Motor neuron (in vitro differentiated cells): ENCODE results near the gene RBMX. TPM values are rescaled to one million over a fixed set of nuclear protein-coding genes. Genes with fewer than 3 reads are reported as not detected.

Source experiments
- ATAC-seq, 8 experiments: fragments of 200-7000 bp; cut with Tn5 transposase; replicated peaks in 6 of 8; 2 replicates each; pipeline ENCODE4 v1.8.0; 2021; ENCODE audit warnings: mild to moderate bottlenecking in 8 of 8, moderate library complexity in 8 of 8
- H3K27ac ChIP-seq, 2 donors: fragments of 250-450 bp; sonication (Bioruptor Pico); 2 replicates each; pipeline ENCODE4 v1.9.0; 2021; ENCODE audit warnings: antibody characterized with exemption in 2 of 2, mild to moderate bottlenecking in 2 of 2, moderate library complexity in 1 of 2
- H3K4me1 ChIP-seq, 2 donors: fragments of 250-450 bp; sonication (Bioruptor Pico); replicated peaks in 1 of 2; 2 replicates each; pipeline ENCODE4 v1.6.1; 2021; ENCODE audit warnings: antibody characterized with exemption in 2 of 2, mild to moderate bottlenecking in 2 of 2, moderate library complexity in 1 of 2
- H3K4me3 ChIP-seq, 5 donors: fragments of 250-450 bp; sonication (Bioruptor Pico); 2 replicates each; pipeline ENCODE4 v1.9.0; 2021; ENCODE audit warnings: antibody characterized with exemption in 5 of 5, mild to moderate bottlenecking in 5 of 5, moderate library complexity in 4 of 5
- WGBS, 10 experiments: fragments of 450-650 bp; shearing (Covaris generic); methylation state at CpG; one replicate each; pipeline ENCODE4 v1.0.0; 2022; 5-methylcytosine and 5-hydroxymethylcytosine counted together
- in situ Hi-C, 9 experiments: fragments of 400-800 bp; cut with MboI; loops; one replicate each; pipeline ENCODE4 v1.15.0; 2021; ENCODE audit warnings: low sequenced_read_pairs in 9 of 9, low pct_unique_long_range_greater_than_20kb in 2 of 9; ENCODE audit not compliant: unreplicated experiment in 9 of 9
- total RNA-seq, 8 experiments: library from RNA; unstranded; fragments of 300-600 nt; gene quantifications; 2 replicates each; pipeline versions ENCODE4 v1.2.3 to v1.2.4, GENCODE V29; 2022

Gene RBMX
- total RNA-seq, 8 experiments from 2014 or later: 159 to 440 (median 211) TPM

DNA sequence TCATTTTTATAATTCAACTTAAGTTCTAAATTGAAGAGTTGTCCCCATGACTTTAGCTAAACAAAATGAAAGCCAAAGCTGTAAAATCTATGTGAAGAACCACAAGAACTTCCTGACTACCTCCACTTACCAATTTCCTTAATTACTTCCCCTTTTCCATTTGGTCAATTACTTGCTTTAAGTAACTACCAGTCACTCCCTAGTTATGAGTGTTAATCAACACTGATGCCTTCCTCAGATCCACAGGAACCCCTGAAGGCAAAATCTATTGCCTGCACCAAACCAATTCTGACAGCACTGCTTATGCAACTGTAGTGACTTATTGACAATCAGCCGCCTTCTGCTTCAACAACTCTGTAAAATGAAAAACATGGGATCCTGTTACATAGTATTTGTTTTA is 10.5 kb downstream of the RBMX start:
- no peak overlapping the region for H3K4me3 ChIP-seq
- no peak for ATAC-seq
- H3K27ac ChIP-seq: no peak overlapping the region
- H3K4me1 ChIP-seq: no peaks in the 10 kb centered on the region
- whole genome bisulfite sequencing, 10 experiments: 71 to 100% methylated on average over 1 of the region's 1 CpG; no CpG with 5 or more reads in 8 of the 10 experiments
- in situ Hi-C loops: no loop called here

DNA sequence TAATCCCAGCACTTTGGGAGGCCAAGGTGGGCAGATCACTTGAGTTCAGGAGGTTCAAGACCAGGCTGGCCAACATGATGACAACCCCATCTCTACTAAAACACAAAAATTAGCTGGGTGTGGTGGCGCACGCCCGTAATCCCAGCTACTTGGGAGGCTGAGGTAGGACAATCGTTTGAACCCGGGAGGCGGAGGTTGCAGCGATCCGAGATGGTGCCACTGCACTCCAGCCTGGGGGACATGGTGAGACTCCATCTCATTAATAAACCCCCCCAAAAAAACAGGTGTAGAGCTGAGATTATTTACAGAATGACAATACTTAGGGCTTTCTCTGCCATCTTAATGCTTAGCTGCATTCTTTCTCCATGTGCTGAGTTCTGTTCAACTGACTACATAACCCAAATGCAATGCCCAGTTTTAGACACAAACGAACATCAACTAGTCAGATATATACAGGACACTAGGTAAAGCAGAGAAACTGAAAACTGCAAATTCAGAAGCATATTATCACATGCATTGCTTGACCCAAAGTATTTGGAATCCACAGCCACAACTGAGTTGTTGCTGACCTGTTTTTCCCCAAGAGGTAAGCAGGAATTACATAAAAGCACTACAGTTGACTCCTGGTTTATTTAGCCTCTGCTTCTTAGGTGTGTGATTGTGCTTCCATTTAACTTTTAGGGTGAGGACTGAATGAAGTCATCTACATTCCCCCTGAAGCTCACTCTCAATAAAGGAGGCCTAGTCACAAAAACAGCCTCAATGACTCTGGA is 12.1 kb downstream of the RBMX start:
- in situ Hi-C loops: no loop called here
- WGBS, 10 experiments: 71 to 84% methylated on average over 6 to 8 of the region's 9 CpGs; no CpG with 5 or more reads in 8 of the 10 experiments
- no peak for ATAC-seq
- H3K4me1 ChIP-seq: no peaks in the 10 kb centered on the region
- H3K27ac ChIP-seq: no peak overlapping the region
- H3K4me3 ChIP-seq: no peak overlapping the region

DNA sequence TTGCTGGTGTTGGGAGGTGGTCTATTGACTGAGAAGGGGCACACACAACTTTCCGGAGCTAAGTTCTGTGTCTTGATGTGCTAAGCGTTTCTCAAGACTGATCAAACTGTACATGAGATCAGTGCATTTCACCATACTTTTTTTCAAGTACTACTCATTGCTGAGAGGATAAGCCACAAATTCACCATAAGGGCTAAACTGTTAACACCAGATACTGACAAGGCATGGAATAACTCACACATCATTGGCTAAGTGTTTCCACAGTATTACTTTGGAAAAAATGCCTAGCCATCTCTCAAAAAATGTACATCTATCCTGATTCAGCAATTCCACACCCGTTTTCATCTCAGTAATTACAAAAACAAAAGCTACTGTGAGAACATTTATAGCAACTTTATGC is 13.0 kb downstream of the RBMX start:
- 20 to 100% (median 60%) methylated on average over 1 to 3 of the region's 3 CpGs; no CpG with 5 or more reads in 5 of the 10 experiments for WGBS, 10 experiments
- no peak overlapping the region for H3K4me3 ChIP-seq
- H3K4me1 ChIP-seq: no peaks in the 10 kb centered on the region
- ATAC-seq: peak in 2 of 8 experiments; percentile 18 to 32
- in situ Hi-C loops: no loop called here
- no peak overlapping the region for H3K27ac ChIP-seq

DNA sequence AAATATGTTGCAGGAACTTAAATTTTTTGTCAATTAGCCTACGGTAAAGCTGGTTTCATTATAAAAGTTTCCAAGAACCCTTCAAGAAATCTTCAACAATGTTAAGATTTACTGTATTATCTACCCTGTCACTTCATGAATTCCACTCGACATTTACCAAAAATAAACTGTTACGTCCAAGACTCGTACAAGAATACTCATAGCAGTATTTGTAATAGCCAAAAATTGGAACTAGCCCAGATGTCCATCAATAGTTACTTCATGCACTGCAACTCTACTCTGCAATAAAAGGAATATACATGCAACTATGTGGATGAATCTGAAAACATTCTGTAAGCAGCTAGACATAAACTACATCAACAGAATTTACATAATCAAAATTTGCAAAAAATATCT is 13.4 kb downstream of the RBMX start:
- Histone ChIP-seq H3K4me1 (no peaks in the 10 kb centered on the region), H3K27ac (no peak overlapping the region), H3K4me3 (no peak overlapping the region)
- ATAC-seq: peak in 1 of 8 experiments; percentile 25
- WGBS, 10 experiments: 30 to 100% (median 90%) methylated on average over 1 to 4 of the region's 4 CpGs; no CpG with 5 or more reads in 4 of the 10 experiments
- in situ Hi-C loops: no loop called here

DNA sequence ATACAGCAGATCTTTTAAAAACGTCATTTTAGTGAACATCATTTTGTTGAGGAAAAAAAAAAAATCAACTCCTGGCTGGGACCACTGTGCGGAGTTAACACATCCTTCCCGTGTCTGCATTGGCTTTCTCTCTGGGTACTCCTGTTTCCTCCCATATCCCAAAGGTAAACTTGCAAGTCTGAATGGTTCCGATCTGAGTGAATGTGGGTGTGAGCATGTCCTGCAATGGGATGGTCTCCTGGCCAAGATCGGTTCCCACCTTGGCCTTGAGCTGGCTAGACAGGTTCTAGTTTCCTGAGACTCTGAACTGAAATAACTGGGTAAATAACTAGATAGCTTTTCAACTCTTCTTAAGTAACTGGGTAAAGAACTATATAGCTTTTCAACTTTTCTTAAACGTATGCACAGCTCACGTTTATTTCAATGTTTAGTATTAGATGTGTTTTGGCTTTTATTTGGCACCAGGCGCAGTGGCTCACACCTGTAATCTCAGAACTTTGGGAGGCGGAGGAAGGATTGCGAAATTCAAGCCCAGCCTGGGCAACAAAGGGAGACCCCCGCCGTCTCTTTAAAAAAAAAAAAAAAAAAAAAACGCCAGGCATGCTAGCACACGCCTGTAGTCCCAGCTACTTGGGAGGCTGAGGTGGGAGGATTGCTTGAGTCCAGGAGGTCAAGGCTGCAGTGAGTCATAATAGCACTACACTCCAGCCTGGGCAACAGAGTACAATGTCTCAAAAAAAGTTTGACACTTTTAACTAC is 14.0 kb downstream of the RBMX start:
- in situ Hi-C loops: no loop called here
- ATAC-seq: peak in 1 of 8 experiments; percentile 17
- H3K4me3 ChIP-seq: no peak overlapping the region
- H3K4me1 ChIP-seq: no peaks in the 10 kb centered on the region
- H3K27ac ChIP-seq: no peak overlapping the region
- WGBS, 10 experiments: 30 to 100% (median 79%) methylated on average over 1 to 9 of the region's 14 CpGs; no CpG with 5 or more reads in 6 of the 10 experiments

DNA sequence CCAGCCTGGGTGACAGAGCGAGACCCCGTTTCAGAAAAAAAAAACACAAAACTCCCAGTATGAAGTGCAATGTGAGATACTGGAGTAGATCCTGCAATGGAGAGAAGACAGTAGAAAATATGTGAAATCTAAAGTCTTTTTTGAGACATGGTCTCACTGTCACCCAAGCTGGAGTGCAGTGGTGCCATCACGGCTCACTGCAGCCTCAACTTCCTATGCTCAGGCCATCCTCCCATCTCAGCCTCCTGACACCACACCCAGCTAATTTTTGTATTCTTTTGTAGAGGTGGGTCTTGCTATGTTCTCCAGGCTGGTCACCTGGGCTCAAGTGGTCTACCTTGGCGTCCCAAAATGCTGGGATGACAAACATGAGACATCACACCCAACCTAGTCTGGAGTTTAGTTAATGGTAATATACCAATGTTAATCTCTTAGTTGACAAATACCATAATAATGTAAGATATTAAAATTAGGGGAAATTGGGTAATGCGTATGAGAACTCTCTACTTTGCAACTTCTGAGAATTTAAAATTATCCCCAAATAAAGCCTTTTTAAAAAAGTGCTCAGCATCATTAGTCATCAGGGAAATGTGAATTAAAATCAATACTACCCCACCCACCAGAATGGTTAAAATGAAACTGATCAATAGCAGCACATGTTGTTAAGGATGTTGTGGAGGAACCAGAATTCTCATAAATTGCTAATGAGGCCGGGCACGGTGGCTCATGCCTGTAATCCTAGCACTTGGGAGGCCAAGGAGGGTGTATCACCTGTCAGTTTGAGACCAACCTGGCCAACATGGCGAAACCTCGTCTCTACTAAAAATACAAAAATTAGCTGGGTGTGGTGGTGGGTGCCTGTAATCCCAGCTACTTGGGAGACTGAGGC is 15.0 kb downstream of the RBMX start:
- H3K4me3 ChIP-seq: no peak overlapping the region
- in situ Hi-C loops: no loop called here
- H3K27ac ChIP-seq: no peak overlapping the region
- 52 to 100% (median 65%) methylated on average over 2 to 5 of the region's 9 CpGs; no CpG with 5 or more reads in 7 of the 10 experiments for WGBS, 10 experiments
- no peak for ATAC-seq
- no peaks in the 10 kb centered on the region for H3K4me1 ChIP-seq

DNA sequence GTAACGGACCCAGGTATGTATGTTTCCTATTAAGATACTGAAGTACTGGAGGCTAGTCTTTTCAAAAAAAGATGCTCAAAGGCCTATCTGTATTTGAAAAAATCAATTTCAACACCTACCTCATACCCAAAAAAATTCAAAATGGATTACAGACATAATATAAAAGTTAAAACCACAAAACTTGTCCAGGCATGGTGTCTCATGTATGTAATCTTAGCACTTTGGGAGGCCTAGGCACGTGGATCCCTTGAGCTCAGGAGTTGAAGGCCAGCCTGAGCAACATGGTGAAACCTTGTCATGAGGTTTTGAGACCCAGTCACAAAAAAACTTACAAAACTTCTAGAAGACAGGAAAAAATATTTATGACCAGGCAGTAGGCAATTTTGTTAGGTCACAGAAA is 16.7 kb downstream of the RBMX start:
- in situ Hi-C loops: no loop called here
- no peaks in the 10 kb centered on the region for H3K4me1 ChIP-seq
- ATAC-seq: no peak
- whole genome bisulfite sequencing, 10 experiments: 50 to 100% (median 79%) methylated on average over 1 to 2 of the region's 2 CpGs; no CpG with 5 or more reads in 6 of the 10 experiments
- no peak overlapping the region for H3K27ac ChIP-seq
- no peak overlapping the region for H3K4me3 ChIP-seq

DNA sequence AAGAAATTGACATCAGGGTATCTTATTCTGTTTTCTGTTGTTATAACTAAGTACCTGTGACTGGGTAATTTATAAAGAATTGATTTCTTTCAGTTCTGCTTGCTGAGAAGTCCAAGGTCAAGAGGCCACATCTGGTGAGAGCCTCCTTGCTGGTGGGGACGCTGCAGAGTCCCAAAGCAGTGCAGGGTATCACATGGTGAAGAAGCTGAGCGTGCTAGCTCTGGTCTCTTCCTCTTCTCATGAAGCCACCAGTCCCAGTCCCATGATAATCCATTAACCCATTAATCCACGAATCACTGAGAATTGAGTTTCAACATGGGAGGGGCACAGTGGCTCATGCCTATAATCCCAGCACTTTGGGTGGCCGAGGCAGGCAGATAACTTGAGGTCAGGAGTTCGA is 18.0 kb downstream of the RBMX start:
- no peaks in the 10 kb centered on the region for H3K4me1 ChIP-seq
- in situ Hi-C loops: no loop called here
- 39 to 100% (median 80%) methylated on average over 1 to 4 of the region's 5 CpGs; no CpG with 5 or more reads in 7 of the 10 experiments for WGBS, 10 experiments
- ATAC-seq: no peak
- no peak overlapping the region for H3K4me3 ChIP-seq
- H3K27ac ChIP-seq: no peak overlapping the region

DNA sequence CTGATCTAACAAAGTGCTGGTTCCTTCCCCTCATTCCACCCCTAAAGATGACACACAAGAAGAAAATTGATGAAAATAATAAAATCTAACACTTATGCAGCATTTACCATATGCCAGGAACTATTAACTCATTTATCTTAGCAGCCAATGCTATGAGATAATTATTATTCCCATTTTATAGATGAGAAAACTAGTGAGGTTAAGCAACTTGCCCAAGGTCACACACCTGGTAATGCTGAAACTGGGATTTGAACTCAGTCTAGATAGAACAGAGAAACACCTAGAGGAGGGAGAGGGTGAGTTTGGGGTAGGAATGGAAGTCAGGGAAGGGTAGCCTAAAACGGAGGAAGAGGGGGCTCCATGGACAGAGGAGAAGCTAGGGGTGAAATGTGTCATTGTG is 18.6 kb downstream of the RBMX start:
- 50% methylated on average over 1 of the region's 1 CpG; no CpG with 5 or more reads in 9 of the 10 experiments for WGBS, 10 experiments
- no peak for ATAC-seq
- in situ Hi-C loops: no loop called here
- no peaks in the 10 kb centered on the region for H3K4me1 ChIP-seq
- H3K4me3 ChIP-seq: no peak overlapping the region
- H3K27ac ChIP-seq: no peak overlapping the region

DNA sequence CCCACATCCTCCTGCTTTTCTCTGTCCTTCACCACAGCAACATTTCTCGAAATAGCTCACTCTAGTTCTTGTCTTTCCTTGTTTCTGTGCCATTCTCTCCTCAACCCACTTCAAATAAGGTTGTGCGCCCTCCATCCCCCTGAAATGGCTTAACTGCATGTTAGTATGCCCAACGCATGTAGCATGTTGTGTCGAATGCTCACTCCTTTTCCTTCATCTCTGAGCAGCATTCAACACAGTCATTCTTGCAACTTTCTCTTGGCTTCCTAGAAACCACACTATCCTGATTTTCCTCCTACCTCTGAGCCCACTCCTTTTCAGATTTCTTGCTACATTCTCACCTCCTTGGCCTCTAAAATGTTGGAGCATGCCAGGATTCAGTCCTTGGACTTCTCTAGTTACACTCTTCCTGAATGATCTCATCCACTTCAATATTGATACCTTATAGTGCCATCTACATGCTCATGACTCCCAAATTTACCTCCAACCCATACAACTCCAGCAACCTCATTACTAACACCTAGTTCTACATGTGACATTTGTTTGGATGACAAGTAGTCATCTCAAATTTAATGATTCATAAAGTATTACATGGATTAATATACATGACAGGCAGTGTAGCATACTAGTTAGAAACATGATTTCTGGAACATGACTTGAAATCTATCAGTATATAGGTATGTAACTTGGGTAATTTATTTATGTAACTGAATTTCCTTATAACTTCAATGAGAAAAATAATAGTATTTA is 22.3 kb downstream of the RBMX start:
- H3K27ac ChIP-seq: no peak overlapping the region
- in situ Hi-C loops: no loop called here
- H3K4me3 ChIP-seq: no peak overlapping the region
- ATAC-seq: no peak
- 20 to 100% (median 94%) methylated on average over 1 to 4 of the region's 4 CpGs; no CpG with 5 or more reads in 5 of the 10 experiments for WGBS, 10 experiments
- no peaks in the 10 kb centered on the region for H3K4me1 ChIP-seq

DNA sequence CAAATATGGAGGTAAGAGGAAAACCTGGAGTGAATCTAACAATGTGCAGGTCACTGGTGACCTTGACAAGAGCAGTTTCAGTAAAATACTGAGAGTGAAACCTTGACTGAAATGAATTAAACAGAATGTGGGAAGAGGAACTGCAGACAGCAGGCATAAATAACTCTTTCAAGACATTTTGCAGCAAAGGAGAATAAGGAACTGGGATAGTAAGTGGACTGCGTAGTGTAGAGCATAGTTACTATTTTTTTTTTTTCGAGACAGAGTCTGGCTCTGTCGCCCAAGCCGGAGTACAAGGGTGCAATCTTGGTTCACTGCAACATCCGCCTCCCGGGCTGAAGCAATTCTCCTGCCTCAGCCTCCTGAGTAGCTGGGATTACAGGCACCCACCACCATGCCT is 24.0 kb downstream of the RBMX start:
- ATAC-seq: no peak
- Histone ChIP-seq H3K4me1 (no peaks in the 10 kb centered on the region), H3K27ac (no peak overlapping the region), H3K4me3 (no peak overlapping the region)
- WGBS, 10 experiments: 26 to 100% (median 78%) methylated on average over 1 to 6 of the region's 6 CpGs; no CpG with 5 or more reads in 6 of the 10 experiments
- in situ Hi-C loops: no loop called here

DNA sequence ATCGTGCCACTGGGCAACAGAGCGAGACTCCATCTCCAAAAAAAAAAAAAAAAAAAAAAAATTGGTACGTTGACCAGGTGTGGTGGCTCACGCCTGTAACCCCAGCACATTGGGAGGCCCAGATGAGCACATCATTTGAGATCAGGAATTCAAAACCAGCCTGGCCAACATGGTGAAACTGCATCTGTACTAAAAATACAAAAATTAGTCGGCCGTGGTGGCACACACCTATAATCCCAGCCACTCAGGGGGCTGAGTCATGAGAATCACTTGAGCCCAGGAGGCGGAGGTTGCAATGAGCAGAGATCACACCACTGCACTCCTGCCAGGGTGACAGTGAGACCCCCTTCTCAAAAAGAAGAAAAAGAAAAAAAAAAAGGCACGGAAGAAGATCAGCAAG is 24.5 kb downstream of the RBMX start:
- in situ Hi-C loops: no loop called here
- no peak overlapping the region for H3K27ac ChIP-seq
- no peak overlapping the region for H3K4me3 ChIP-seq
- H3K4me1 ChIP-seq: no peaks in the 10 kb centered on the region
- ATAC-seq: no peak
- WGBS, 10 experiments: 34 to 100% (median 100%) methylated on average over 1 to 7 of the region's 8 CpGs; no CpG with 5 or more reads in 4 of the 10 experiments
